Fibroblast of skin of scalp (primary cell): ENCODE measurements around the gene TRAK1.
"Not testable (repeated sequence)": the region's sequence is repeated elsewhere in the genome, so short reads cannot be mapped to it uniquely, and the experiment has no call there.

Experiments
- DNase-seq: peaks from one replicate; pipeline ENCODE4 v3.0.0-alpha.2; 2013

The TRAK1 gene

DNA sequence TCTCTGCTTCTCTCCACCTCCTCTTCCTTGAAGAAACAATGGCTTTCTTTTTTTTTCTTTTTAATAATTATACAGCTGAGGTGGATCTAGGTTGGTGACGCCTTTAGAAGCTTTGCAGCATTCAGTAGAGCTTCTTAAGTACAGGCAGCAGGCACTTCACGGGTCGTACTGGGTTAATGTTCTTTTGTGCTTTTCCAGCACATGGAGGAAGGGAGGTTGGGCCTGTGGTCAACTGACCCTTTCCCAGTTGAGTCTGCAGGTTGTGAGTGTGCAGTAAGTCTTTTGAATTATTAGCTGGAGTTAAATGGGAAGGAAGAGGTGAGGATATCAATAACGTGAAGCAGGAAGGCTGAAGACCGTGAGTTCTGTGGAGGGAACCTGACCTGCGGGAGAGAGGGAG lies 7.0 kb downstream of the TRAK1 start:
- DNase-seq: no peak

DNA sequence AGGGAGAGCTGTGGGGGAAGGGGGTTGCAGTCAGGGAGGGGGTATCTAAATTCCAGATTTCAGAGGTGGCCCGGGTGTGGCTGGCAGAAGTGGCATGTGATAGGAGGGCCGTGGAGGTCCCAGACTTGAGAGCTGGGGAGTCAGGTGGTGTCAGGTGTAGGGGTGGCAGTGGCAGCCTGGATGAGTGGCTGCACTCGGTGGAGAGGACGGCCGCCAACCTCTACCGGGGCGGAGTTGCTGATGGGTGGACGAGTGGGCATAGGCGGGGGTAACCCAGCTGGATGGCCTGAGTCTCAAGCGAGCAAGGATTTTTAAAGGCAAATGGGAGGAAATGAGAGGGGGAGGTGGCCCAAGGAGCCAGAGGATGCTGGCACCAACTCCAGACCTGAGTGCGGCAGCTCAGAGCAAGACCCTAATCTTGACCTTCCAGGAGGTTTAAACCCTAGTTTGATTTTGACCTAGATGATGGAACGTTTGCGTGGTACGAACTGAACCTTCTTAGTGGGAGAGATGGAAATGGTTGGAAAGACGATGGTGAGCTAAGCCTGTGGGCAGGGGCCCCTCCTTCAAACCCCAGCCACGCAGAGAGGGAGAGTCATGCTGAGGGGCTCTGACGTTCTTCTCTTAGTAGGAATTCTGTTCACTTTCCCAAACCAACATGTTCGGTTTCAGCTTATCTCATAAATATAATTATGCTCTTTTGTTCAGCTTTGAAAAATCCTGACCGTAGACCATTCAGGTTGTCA lies 8.0 kb downstream of the TRAK1 start:
- no peak for DNase-seq

DNA sequence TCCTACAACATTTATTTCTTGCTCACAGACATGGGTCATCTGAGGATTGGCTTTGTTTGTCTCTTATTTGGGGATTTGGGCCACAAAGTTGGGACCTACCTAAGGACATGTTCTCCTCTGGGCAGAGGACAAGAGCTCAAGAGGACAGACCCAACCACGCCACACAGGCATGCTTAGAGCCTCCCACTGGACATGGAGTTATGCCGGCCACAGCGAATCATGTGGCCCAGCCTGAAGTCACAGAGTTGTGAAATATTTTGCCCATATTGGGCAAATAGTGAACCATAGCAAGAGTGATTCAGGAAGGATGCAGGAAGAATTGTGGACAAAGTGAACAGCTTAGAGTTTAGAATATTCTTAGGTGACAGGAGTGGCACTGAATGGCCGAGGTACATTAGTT lies 9.9 kb downstream of the TRAK1 start:
- DNase-seq: peak; percentile 87

DNA sequence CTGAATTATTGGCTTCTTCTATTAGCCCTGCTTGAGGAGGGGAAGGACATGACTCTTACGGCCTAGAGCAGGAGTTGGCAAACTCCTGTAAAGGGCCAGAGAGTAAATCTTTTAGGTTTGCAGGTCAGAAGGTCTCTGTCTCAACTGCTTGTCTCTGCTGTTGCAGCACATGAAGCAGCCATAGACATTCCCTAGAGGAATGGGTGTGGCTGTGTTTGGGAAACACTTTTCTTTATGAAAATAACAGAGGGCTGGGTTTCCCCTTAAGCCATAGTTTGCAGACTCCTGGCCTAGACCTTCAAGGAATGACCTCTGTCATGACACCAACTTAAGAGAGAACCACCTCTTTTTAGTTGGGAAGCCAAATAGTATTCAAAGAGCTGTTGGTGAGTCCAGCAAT lies 10.3 kb downstream of the TRAK1 start:
- no peak for DNase-seq

DNA sequence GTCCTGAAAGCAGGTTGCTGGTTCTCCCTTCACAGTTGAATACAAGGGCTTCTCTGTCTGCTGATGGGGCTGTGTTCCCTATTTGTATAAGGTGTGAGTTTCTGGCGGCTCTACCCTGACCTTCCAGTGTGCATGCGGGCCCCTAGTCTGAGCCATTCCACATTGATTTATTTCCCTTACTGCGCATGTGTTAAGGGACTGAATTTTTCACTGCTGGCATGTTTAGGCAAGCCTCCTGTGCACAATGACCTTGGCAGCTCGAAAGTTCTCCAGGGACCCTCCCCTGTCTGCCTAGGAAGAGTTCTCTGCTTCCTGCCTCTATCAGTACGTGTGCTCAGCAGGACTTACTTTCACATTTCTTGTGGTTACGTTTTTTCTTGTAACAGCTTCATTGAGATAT lies 11.4 kb downstream of the TRAK1 start:
- no peak for DNase-seq

DNA sequence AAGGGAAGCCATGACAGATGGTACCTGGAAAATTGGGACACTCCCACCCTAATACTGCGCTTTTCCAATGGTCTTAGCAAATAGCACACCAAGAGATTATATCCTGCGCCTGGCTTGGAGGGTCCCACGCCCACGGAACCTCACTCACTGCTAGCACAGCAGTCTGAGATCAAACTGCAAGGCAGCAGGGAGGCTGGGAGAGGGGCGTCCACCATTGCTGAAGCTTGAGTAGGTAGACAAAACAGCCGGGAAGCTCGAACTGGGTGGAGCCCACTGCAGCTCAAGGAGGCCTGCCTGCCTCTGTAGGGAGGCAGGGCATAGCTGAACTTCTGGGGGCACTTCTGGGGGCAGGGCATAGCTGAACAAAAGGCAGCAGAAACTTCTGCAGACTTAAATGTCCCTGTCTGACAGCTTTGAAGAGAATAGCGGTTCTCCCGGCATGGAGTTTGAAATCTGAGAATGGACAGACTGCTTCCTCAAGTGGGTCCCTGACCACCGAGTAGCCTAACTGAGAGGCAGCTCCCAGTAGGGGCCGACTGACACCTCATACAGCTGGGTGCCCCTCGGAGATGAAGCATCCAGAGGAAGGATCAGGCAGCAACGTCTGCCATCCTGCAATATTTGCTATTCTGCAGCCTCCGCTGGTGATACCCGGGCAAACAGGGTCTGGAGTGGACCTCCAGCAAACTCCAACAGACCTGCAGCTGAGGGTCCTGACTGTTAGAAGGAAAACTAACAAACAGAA lies 12.9 kb downstream of the TRAK1 start:
- not testable (repeated sequence) for DNase-seq

DNA sequence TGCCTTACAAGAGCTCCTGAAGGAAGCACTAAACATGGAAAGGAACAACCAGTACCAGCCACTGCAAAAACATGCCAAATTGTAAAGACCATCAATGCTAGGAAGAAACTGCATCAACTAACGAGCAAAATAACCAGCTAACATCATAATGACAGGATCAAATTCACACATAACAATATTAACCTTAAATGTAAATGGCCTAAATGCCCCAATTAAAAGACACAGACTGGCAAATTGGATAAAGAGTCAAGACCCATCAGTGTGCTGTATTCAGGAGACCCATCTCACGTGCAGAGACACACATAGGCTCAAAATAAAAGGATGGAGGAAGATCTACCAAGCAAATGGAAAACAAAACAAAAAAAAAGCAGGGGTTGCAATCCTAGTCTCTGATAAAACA lies 14.8 kb downstream of the TRAK1 start:
- DNase-seq: not testable (repeated sequence)

DNA sequence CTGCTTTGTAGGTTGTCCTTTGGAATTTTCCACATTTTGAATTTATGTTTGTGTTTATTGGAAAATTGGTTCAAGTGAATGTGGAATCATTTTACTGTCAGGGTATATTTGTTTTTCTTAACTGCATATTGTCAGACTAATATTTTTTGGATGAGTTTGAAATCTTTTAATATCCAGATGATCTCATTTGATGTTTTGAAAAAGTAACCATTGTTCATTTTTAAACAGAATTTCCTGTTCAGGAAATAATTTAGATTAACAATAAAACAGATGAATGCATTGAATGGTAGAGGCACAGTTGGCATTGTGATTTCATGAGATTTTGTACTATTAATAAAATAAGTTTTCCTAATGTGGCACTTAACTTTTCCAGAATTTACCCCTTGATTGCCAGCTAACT lies 15.5 kb downstream of the TRAK1 start:
- no peak for DNase-seq

DNA sequence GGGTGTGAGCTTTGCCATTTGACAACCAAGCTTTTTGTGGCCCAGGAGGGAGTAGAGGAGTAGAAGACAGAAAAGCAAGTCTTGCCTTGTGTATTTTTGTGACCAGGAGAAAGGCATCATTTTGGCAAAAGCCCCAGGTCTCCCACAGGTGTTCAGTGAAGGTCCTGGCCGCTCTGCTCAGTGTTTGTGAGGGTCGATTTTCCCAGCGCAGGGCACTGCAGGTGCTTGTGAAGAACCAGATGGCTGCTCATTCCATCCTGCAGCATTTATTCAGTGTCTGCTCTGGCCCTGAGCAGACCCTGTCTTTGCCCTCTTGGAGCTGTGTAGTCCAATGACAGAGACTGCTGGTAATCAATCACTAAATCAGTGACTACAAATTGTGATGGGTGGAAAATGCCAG lies 19.5 kb downstream of the TRAK1 start:
- DNase-seq: no peak

DNA sequence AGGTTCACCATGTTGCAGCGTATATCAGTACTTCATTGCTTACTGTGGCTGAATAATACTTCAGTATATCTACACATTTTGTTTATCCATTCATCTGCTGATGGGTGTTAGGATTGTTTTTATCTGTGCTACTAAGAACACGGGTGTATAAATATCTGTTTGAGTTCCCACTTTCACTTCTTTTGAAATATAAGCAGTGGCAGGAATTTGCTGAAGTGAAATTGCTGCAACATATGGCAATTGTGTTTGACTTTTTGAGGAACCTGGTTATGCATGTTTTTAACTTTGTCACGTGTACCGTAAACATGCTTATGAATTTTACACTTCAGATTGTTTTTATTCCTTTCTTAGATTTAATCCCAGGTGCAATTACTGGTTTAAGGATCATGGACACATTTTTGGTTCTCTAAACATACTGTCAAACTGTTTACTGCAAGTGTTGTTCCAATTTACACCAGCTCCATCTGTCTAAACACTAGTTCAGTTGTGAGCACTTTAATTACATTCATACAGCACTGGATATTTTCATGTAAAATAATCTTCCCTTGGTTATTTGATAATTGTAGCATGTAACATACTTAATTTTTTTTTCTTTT lies 23.1 kb downstream of the TRAK1 start:
- no peak for DNase-seq

DNA sequence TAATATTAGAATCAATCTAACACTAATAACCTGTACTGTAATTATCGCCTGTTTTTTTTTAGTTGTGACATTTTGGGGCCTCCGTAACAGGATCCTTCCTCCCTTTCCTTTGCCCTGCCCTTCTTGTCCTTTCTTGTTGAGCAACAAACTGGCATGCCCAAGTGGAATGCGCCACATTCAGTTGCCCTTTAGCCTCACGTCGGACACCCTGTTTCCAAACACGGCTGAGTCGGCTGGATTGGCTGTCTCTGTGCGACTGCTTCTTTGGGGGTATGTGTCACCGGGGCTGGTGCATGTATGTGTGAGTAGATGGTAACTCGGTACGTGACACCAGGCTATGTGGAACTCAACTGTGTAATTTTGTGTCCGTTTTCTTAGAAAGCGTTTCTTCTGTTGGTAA lies 24.1 kb downstream of the TRAK1 start:
- DNase-seq: no peak

DNA sequence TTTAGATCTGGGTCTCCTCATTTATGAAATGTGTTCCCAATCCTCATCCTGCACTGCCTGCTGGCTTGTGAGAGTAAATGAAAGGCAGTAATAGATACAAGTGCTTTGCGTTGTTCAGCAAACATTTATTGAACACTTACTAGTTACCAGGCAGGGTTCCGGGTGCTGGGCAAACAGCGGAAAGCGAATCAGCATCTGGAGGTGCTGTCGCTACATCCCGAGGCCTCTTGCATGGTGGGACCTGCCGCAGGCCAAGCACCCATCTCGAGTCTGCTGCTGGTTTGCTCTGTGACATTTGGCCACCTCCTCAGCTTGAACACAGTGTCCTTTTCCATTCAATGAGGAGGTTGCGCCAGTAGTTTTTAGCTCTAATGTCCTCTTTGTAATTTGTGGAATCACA lies 24.8 kb downstream of the TRAK1 start:
- no peak for DNase-seq

DNA sequence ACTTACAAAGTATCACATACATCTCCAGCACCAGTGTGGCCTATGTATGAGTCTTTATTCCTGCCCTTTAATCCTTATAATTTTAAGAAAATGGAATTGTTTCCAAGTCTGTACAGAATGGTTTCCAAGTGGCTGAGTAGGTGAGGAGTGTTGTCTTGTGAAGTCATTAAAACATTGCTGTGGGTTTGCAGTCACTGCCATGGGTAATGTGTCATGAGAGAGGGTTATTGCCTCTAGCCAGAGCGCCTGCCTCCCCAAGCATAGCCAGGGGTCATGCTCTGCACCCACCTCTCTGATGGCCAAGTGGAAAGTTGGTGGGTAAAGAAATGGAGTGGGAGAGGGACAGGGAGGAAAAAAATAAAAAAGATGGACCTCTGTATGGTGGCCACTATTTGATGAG lies 25.3 kb downstream of the TRAK1 start:
- no peak for DNase-seq

DNA sequence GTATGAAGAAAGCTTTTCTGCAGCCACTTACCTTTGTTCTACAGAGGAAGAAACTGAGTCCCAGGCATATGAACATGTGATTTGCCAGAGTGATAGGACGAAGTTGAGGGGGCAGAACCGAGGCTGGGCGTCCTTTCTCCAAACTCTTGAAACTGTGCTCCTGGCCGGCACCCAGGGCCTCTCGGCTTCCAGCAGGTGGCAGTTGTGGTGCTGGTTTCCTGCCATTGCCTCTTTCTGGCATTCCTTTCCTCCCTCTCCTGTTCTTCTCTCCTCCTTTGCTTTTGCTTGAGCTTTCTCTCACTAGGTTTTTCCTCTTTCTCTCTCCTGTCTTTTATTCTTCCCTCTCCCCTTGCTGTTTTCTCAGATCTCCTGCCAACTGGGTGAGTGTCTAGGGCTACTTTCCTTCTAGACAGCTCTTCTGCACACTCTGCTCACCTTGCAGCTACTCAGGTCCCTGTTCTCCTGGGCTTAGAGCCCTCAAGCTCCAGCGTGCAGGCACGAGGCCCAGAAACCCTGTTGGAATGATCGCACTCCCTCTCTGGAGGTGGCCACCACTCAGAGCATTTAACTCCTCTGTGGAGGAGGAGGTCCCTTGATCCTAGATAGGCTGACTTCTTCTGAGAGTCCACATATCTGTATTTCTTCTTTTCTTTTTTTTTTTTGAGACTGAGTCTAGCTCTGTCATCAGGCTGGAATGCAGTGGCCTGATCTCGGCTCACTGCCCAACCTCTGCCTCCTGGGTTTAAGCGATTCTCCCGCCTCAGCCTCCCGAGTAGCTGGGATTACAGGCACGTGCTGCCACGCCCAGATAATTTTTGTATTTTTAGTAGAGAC lies 26.2 kb downstream of the TRAK1 start:
- peak; percentile 90 for DNase-seq

DNA sequence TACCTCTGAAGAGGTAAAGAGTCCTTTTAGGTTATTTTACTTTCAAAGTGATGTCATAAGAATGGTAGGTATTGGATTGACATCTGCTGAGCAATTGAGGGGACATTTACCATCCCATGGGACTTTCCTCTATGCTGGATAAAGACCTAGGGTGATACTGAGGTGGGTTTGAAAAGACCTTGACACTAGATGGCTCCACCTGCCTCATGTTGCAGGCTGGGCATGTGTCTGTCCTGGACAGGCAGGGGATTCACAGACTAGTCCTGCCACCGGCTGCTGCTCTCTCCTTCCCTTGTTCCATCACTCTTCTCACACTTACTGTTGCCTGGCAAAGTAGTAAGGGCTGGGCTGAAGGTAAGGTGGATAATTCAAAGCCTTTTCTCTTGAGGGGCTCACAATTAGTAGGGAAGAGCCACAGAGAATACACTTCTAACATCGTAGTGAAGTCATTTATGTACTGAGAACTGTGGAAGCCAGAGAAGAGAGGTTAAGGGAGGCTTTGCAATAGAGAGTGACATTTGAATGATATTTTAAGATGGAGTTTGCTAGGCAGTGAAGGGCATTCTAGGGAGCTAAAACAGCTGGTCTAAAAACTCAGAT lies 27.7 kb downstream of the TRAK1 start:
- DNase-seq: peak; percentile 45

DNA sequence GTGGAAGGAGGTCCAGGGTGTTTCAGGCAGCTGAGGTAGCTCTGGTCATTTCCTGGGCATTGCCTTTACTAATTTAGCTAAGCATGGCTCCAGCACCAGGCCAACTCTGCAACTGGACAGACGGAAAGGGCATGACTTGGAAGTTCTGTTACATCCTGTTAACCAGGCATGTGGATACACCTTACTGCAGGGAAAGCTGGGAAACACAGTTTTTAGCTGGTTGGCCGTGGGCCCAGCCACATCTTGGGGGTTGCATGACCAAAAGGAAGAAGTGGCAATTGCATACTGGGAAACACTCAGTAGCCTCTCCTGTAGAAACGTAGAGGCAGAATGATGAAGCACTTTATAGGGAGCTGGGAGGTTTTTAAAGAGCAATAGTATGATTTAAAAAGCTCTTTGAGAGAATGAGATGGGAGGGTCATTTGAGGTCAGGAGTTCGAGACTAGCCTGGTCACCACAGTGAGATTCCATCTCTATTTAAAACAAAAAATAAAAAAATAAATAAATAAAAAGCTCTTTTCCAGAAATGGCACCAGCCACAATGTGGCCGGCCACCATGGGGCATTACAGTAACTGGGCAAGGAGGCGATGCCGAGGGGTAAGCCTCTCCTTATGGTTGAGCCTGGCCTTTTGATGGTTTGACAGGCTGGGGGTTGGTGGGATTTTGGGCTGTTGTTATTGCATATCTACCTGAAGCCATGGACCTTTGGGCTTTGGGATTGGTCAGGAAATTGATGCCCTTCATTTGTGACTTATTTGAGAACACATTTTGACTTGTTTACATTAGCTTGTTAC lies 28.6 kb downstream of the TRAK1 start:
- no peak for DNase-seq

DNA sequence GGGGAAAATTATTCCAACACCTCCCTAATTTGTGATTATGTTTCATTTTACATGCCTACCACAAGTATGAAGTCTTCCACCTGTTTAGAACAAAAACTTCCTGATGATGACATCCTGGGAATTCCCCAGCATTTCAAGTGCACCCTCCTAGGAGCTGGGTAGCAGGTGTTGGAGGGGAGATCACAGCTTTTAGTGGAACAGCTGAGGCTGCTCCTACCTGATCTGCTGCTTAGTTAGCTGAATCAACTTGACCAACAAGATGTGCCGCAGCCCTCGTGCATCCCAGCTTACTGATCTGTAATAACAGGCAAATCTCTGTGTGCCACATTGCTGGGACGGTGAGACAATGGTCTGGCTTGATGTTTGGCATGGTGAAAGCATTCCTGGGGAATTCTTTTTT lies 29.7 kb downstream of the TRAK1 start:
- DNase-seq: no peak

DNA sequence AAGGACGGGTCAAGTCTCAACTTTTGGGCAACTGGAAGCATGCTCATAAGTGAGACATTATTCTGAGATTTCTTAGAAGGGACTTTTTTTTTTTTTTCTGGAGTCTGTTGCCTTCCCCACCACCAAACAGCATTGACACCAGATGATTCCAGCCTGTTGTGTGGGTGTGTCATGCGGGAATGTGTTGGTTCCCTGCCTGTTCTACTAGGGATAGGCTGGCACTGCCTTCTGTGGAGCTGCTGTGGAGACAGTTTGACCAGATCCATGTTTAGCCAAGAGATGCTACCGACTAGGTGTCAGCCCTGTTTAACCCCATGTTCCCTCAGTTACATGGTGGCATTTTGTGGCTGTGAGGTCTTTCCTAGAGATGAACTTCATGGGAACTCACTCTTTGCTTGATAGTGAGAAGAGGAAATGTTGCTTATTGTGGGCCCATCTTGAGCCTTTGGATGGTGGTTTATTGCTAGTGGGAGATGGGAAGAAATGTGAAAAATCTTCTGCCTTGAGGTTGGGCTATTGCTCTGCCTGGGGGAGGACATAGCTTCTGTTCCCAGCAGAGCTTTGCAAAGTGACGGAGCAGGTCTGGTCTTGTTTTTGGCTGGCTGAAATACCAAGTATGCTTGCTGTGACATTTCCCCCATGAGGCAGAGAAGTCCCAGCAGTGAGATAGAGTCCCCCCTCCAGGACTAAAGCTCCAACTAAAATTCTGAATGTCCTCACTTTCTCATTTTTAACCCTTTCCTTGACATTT lies 31.3 kb downstream of the TRAK1 start:
- no peak for DNase-seq

DNA sequence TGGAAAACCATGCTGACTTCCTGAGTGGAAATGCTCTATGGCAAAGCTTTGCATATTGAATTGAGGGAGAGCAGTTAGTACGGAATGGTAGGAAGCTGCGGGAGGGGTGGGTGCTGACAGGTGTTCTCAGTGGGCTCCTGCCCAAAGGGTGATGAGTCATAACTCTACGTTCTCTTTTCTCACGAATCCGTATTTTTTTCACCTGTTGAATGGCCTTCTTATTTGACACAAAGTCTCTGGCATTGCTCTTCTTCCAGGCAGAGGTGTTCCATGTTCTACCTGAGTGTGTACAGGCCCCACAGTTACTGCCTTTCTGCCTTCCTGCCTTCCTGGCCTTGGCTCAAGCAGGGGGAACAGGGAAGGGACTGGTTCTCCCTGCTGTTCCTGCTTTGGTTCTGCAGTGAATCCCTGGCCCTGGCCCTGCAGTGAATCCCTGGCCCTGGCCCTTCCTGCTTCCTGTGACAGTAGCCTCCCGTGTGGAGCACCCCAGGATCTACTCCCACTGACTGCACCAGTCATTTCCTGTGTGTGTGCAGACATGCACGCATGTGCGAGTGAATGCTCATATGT lies 31.9 kb downstream of the TRAK1 start:
- peak; percentile 52 for DNase-seq

DNA sequence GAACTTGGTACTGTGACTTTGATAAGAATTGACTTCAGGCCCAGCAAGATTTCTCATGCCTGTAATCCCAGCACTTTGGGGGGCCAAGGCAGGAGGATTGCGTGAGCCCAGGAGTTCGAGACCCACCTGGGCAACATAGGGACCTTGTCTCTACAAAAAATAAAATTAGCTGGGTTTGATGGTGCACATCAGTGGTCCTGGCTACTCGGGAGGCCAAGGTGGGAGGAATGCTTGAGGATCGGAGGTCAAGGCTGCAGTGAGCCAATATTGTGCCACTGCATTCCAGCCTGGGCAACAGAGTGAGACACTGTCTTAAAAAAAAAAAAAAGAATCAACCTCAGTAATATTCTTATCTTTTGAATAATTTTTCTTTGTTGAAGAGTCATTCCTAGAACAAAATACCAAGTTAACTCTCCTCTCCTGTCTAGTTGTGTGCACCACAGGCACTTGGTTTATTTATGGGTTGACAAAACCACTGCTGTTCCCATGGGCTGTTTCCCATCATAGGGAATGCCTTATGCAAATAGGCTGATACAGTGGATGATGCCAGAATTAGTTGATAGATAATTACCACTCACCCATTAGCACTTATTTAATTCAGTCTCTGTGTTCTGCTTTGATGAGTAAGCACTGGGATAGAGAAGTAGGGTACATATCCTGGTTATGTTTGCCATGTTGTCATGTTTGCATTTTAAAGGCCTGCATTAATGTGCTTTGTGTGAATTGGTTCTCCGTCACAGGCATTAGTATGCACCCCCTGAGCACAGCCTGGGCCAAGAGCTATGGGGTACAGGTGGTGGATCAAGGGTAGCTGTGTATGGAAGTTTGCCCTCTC lies 32.9 kb downstream of the TRAK1 start:
- no peak for DNase-seq
